ENCODE results near the gene SPRR2D.
"Not testable (repeated sequence)": the region's sequence is repeated elsewhere in the genome, so short reads cannot be mapped to it uniquely, and the experiment has no call there.

SPRR2D gene

DNA sequence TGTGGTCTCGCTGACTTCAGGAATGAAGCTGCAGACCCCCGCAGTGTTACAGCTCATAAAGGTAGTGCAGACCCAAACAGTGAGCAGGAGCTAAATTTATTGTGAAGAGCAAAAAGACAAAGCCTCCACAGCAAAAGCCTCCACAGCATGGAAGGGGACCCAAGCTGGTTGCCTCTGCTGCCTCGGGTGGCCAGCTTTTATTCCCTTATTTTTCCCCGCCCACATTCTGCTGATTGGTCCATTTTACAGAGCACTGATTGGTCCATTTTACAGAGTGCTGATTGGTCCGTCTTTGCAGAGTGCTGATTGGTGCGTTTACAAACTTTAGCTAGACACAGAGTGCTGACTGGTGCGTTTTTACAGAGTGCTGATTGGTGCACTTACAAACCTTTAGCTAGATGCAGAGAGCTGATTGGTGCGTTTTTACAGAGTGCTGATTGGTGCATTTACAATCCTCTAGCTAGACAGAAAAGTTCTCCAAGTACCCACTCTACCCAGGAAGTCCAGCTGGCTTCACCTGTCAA, 29.6 kb downstream of the SPRR2D start:
- DNase-seq (ENCODE audit: low spot score), result not testable (repeated sequence)

DNA sequence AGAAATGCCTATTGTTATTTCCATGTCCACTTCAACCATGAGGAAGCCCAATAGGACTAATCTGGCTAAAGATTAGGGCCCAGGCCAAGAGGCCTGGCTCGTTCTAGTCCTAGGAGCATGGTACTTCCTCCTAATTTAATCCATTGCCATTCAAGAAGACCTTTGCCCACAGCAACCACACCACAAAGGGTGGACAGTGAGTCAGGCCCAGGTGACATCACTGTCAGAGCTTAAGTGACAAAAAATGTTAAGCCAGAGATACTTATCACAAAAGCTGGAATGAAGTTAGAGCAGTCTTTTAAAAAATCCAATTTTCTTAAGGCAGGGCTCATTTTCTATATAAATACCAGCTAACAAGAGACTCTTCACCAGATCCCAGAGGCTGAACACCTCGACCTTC, 39.5 kb downstream of the SPRR2D start, which contains the start of gene SPRR3:
Gene SPRR3 (plus strand): TSS at position 368 of the 400 bp plus-strand sequence. CDS start 1,272 bp downstream, outside the sequence.
- no peak for DNase-seq (ENCODE audit: low spot score)

DNA sequence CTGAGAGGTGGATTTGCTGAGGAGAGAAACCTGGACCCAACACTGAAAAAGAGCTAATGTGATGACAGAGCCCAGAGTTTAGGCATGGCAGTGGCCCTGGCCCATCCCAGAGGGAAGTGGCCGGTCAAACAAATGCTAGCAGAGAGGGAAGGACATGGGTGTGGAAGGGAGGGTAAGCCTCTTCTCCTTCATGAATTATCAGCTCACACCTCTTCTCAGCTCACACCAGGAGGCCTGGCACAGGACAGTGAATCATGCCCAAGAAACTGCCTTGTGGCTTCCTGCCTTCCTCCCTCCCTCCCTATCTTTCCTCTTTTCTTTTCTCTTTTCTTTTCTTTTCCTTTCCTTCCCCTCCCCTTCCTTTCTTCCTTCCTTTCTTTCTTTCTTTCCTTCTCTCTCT, 40.6 kb downstream of the SPRR2D start:
- DNase-seq (ENCODE audit: low spot score), result no peak

DNA sequence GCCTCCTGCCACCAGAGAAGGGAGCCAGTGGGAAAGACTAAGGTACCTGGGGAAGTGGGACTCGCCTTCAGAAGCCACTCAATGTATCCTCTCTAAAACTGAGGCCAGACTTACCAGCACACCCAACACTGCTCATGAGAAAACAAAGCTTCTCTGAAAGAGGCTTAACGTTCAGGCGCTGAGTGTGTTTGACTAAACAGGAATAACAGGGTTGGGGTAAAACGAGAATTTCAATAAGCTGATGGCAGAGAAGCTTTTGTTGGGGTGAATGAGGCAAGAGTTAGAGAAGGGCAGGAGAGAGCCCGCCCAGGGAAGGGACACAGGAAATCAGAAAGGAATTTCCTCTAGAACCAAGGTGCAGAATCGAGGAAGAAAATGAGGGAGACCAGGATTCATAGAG, 41.1 kb downstream of the SPRR2D start:
- no peak for DNase-seq (ENCODE audit: low spot score)

DNA sequence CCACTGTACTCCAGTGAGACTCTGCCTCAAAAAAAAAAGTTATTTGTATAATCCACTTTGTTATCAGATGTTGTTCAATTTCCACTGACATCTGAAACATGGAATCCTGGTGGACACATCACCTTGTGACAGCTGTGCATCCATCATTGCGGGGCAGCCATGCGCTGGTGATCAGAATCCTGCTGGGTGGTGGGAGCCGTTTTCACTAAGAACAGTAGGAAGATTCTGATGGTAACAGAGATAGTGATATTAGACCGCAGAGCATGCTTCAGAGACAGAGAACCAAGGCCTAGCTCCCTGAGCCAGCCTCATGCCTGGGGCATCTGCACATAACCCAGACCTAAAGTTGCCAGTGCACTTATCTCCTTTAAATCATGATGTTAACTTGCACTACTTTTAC, 42.4 kb downstream of the SPRR2D start:
- DNase-seq (ENCODE audit: low spot score), result no peak

DNA sequence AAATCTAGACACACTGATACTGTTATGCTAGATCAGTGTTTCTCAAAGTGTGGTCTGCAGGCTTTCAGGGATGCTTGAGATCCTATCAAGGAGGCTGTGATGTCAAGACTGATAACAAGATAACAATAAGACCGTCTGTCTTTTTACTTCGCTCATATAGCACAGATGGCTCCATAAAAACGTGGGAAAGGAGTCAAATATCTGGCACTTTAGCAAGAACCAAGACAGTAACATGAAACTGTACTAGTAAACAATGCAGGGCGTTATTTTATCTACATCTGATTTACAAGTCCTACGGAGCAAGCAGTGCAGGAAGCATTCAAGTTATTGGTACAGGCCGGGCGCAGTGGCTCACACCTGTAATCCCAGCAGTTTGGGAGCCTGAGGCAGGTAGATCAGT, 43.0 kb downstream of the SPRR2D start:
- no peak for DNase-seq (ENCODE audit: low spot score)

DNA sequence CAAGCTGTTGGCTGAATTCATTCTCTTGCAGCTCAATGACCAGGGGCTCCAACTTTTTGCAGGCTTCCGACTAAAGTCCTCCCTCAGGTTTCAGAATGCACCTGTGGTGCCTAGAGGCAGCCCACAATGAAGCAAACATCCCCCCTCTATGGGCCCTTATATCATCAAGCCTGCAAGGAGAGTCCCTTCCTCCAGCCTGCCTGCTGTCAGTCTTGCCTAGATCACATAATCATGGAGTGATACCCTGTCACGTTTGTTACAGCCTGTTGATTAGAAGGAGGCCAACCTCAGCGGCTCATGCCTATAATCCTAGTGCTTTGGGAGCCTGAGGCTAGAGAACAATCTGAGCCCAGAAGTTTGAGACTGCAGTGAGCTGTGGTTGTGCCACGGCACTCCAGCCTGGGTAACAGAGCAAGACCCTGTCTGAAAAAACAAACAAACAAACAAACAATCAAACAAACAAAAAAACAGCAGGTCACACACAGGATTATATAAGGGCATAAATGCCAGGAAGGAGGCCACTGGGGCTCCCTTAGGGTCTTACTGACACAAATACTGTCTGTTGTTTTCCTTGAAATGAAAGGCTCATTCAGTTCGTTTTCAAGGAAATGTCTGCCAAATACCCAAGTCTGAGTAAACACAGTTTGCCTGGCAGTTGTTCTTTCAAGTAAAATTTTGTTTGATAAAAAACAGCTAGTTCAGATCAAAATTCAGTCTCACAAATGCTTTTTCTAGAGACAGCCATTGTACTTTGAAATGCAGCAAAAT, 44.1 kb downstream of the SPRR2D start:
- DNase-seq (ENCODE audit: low spot score), result no peak

DNA sequence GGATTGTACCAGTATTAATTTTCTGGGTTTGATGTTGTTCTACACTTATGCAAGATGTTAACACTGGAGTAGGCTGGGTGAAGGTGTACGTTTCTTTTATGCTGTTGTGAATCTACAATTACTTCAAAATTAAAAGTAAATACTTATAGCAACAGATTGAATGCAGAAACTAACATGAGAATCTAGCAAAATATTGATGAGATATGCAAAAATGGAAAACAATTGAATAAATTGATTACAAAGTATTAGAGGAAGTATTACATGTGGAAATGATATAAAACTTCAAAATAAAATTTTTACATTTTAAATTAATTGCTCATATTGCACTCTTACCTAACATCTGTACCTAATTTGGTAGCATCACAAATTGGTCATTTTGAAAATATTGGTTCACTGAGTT, 45.1 kb downstream of the SPRR2D start:
- DNase-seq (ENCODE audit: low spot score), result no peak

DNA sequence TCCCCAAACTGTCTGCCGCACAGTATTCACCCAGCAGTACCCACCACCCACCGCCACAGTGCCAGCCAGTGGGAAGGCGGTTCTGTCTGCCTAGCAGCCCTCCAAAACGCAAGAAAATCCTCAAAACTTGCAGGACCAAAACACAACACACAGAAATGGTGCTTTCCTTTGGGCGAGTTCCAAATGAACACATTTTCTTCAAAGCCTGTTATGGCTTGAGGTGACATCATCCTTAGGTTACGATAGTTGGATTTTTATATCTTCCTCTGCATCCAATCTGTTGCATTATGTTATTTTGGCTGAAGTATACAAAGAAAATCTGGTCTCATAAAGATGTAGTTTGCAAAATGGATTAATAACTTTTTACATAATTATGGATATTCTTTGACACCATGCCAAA, 47.7 kb downstream of the SPRR2D start:
- no peak for DNase-seq (ENCODE audit: low spot score)

Data from GM03348 (cell line).